ENCODE data around the gene KANK4.
"Not testable (repeated sequence)": the region's sequence is repeated elsewhere in the genome, so short reads cannot be mapped to it uniquely, and the experiment has no call there.

KANK4 gene

DNA sequence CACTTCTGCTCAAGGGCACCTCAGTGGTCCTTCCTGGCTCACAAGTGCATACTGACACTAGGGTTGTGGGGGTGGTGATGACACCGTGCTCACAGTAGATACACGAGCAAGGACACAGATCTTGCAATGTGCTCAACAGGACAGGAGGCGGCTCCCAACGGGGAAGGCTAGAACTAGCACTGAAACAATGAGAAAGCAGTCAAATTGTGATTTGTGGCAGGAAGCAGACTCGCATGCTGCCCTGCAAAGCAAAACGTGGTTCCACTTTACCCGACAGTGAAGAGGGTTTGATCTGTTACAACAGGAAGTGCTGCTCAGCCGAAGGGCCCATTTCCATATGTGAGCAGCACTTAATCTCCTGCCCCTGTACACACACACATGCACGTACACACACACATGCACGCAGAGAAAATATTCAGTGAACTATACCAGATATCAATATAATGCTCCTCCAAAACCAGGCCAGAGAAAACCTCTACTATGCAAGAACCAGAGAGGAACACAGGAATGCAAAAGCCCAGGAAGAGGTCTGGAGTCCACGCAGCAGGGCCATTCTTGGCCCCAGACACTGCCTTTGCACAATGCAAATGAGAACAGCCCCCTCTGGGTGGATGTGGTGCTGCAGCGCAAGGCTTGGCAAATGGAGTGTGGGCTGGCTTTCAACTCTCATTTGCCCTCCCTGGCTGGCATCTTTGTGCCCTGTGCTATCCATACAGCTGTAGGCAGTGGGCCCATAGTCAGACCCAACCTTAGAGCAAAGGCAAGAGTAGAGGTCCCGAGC is 47.1 kb downstream of the KANK4 start:
- DNase-seq (ENCODE audit: low read depth): peak; percentile 25

DNA sequence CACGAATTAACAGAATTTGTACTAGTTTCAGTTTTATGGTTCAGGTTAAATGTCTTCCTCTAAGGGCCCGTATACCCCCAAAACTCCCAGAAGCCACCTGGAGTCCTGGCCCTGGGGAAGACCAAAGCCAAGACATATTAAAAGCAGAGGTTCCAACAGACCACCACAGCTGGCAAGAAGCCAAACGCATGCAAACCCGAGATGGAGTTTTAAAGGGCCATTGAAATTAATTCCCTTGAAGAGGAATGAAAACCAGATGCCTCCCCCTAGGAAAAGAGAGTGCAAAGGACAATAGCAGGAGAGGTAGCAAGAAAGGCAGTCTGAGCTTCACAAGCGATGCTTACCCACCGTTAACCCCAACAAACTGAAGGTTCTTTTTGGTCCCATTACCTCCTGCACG is 48.1 kb downstream of the KANK4 start:
- DNase-seq (ENCODE audit: low read depth): no peak

DNA sequence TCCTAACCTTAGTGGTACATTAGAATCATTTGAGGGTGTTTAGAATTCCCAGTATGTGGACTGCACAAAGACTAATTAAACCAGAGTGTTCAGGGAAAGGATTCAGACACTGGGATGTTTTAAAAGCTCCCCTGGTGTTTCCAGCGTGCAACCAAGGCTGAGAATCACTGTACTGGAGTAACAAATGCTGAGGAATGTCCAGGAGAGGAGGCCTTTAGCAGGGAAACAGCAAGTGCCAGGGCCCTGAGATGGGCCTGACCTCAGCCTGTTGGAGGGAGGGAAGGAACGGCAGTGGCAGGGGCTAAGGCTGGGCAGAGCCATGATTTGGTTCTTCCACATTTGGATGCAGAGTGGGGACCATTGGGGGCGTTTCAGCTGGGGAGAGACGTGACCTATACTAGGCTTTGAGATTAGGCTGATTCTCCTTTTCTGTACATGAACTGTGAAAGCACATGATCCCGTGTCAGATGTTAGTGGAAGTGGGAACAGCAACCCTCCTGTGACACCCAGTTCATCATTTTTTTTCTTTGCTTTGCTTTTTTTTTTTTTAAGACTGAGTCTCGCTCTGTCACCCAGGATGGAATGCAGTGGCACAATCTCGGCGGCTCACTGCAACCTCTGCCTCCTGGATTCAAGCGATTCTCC is 49.3 kb downstream of the KANK4 start:
- DNase-seq (ENCODE audit: low read depth): no peak

DNA sequence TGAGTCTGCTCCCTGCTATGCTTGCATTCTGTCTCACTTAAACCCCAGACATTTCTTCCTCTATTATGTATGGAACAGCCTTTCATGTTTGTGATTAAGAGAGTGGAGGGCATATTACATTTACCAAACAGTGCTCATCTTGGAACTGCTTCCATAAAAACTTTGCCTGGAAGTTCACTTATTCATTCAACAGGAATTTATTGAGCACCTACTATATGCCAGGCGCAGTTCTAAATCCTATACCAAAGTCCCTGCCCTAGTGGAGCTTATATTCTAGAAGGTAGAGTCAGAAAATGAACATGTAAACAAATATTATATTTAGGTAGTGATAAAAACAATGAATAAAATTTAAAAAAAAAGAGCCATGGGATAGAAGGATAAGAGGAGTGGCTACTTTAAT is 49.8 kb downstream of the KANK4 start:
- DNase-seq (ENCODE audit: low read depth): no peak

DNA sequence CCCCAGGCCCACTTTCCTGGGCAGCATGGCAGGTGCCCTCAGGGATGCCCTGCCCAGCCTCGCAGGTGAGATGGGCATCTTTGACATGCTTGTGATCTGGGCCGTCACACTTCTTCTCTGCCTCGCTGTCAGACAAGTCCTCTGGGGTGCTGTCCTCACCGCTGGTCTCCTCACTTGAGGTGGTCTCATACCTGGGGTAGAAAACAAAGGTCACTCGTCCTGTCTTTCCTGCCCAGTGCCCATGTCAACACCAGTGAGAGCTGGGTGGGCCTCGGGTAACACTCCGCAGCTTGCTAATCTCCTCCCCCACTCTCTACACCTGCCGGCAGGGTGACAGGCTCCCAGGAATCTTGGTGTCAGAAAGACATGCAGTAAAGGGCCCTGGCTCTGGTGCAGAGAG is 50.9 kb downstream of the KANK4 start:
- no peak for DNase-seq (ENCODE audit: low read depth)

DNA sequence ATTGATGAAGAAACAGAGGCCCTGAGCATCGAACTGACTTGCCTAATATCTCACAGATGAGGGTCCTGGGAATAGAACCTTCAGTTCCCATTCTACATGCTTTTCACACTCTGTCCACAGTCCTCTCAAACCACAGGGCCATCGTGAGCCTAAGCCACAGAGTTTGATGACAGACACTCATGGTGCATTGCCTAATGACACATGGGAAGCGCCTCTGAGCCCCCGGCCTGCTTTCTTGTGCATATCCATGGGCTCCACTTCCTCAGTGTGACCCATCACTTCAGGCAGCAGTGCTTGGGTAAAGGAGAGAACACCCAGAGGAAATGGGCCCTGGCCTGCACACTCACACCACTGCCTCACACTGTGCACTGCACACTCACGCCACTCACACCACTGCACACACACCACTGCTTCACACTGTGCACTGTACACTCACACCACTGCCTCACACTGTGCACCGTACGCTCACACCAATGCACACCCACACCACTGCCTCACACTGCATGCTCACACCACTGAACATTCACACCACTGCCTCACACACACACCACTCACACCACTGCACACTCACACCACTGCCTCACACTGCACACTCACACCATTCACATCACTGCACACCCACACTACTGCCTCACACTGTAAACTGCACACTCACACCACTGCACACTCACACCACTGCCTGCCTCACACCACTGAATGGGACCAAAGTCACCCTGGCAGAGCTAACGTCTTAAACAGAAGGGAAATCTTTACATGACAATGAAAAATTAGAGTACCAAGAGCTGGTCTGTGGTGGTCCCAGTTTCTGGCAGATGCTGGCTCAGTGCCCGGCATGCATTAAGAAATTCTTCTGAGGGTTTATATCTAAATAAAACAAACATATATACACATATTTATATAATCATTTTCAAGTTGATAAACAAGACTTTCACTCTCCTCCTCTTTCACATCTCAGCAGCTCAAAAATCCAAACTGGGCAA is 53.0 kb downstream of the KANK4 start:
- no peak for DNase-seq (ENCODE audit: low read depth)

DNA sequence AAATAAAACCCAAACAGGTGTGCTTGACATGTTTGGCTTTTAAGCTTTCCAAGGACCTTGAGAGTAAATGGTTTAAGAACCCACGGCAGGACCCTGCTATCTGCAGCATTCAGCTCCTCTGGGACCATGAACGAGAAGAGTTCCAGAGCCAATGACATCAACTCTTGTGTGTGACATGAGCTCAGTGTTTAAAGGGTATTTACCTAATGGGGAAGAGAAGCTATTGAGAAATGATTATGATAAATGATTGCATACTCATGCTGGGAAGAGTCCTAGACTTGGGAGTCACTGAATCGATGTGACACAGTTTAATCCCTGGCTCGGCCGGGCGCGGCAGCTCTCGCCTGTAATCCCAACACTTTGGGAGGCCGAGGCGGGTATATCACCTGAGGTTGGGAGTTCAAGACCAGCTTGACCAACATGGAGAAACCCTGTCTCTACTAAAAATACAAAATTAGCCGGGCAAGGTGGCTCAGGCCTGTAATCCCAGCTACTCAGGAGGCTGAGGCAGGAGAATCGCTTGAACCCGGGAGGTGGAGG is 55.4 kb downstream of the KANK4 start:
- no peak for DNase-seq (ENCODE audit: low read depth)

DNA sequence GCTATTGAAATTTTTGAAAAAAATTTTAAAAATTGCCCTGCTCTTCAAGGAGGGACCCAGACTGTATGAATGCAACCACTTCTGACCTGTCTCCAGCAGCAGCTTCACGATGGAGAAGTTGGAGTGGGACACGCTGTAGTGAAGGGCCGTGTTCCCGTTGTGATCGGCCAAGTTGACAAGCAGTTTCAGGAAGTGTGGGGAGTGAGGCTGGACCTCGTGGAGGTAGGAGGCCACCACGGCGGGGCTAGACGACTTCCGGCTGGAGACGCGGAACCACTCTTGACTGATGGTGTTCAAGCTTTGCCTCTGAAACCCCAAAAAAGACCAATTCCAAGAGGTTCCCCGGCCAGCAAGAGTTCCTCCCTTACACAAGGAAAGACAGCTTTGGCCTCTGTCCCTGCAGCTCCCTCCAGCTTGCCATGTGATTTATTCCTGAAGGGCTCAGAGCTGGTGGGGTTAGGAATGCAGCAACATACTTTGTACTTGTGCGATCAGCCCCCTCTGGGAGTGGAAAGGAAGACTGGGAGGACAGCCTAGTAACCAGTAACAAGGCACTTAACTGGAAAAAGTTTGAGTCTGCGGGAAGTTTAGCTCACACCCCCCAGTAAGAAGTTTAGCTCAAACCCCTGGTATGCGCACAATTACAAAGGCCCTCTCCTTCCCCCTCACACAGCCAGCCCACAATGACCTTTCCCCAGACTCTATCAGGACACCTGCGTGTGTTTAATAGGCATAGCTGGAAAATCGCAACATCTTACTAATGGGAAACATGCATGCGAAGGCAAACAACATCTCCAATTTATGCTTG is 56.0 kb downstream of the KANK4 start:
- no peak for DNase-seq (ENCODE audit: low read depth)

DNA sequence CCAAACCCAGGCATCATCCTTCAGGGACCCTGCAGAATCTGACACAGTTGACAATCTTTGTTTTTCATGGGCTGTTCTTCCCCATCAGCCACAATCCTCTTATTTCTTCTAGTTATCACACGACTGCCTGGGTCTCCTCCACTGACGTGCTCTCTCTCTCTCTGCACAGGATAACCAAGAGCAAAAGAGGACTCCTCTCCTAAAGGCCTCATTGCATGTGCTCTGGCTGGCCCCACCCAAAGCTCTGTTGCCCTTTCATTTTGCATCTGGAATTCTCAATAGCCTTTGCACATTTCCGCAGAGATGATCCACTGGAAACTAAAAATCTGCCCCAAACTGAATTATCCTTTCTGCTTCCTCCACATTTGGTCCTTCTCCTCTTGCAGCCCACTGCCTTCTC is 58.5 kb downstream of the KANK4 start:
- no peak for DNase-seq (ENCODE audit: low read depth)

DNA sequence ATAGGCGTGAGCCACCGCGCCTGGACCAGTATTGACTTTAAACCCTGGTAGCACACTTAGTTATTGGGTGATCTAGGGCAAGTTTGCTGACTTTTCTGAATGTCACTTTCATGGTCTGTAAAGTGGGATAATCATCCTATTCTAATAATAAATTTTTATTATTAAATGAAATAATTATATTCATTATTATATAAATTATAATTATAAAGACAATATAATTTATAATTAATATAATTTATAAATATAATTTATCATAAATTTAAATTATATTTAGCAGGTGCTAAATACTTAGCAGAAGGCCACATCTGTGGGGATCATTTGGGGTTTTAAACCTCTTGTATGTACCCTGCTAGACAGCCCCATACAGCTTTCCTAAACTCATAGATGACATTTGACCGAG is 59.7 kb downstream of the KANK4 start:
- no peak for DNase-seq (ENCODE audit: low read depth)

DNA sequence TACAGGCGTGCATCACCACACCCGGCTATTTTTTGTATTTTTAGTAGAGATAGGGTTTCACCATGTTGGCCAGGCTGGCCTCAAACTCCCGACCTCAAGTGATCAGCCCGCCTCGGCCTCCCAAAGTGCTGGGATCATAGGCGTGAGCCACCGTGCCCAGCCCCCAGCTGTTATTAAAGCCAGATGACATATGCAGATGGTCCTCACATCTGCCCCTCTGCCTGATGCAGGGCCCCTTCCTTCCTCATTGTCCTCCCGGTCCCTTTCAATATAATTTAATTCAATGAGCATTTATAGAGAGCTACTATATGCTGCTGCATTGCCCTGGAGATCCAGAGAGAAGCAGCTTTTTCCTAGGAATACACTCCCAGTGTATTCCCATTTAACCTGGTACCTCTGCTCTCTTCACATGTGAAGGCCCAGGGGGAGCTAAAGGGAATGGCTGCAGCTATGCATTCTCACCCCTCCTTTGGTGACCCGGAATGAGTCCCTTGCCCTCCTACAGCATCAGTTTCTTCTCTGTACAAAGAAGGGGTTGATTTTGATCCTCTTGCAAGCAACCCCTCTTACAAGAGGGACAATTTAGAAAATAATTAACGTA is 69.0 kb downstream of the KANK4 start:
- DNase-seq (ENCODE audit: low read depth): no peak

DNA sequence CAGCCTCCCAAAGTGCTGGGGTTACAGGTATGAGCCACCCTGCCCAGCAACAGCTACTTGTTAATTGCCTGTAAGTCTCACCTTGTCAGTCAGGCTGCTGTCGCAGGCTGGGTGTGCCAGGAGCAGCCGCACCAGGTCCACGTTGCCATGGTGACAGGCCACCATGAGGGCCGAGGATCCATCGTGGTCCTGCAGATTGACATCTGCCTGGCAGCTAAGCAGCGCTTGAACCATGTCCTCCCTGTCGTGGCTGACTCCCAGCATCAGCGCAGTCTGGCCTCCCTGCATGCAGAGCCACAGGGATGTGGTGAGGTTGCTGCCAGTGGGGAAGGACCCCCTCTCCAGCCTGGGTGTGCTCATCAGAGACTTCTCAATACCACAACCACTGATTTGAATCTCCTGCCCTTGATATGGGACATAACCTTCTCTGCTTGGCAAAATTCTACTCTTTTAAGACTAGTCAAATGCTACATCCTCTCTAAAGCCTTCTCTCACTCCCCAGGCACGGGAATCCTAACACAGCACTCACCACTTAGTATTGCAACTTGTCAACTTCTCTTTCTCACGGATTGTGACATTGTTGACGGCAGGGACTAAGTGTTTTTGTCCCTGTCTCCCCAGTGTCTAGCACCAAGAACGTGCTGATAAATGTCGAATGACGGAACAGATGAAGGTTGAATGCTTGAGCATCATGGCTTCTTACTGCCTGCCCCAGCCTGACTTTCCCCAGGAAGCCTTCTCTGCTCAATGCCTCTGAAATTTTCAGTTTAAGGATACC is 71.7 kb downstream of the KANK4 start:
- no peak for DNase-seq (ENCODE audit: low read depth)

DNA sequence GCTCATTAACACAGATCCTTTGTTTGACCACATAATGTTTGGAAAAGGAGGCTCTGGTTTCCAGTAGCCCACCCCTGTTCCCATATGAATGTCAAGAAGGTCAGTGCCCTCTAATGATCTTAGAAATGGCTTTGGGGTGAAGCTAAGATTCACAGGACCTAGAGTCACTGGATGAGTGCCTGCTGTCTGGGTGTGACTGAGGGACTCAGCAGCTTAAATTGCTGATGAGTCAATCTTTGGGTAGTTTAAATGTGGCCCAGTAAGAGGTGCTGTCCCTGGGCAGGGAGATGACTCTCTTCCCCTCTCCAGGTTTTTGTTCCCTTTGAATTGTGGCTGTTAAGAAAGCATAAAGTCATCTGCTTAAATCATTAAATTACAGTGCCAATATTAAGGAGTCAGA is 74.0 kb downstream of the KANK4 start:
- no peak for DNase-seq (ENCODE audit: low read depth)

DNA sequence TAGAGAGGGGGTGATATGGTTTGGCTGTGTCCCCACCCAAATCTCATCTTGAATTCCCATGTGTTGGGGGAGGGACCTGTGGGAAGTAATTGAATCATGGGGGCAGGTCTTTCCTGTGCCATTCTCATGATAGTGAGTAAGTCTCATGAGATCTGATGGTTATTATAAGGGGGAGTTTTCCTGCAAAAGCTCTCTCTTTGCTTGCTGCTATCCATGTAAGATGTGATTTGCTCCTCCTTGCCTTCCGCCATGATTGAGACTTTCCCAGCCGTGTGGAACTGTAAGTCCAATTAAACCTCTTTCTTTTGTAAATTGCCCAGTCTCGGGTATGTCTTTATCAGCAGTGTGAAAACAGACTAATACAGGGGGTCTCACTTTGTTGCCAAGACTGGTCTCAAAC is 74.9 kb downstream of the KANK4 start:
- not testable (repeated sequence) for DNase-seq (ENCODE audit: low read depth)

DNA sequence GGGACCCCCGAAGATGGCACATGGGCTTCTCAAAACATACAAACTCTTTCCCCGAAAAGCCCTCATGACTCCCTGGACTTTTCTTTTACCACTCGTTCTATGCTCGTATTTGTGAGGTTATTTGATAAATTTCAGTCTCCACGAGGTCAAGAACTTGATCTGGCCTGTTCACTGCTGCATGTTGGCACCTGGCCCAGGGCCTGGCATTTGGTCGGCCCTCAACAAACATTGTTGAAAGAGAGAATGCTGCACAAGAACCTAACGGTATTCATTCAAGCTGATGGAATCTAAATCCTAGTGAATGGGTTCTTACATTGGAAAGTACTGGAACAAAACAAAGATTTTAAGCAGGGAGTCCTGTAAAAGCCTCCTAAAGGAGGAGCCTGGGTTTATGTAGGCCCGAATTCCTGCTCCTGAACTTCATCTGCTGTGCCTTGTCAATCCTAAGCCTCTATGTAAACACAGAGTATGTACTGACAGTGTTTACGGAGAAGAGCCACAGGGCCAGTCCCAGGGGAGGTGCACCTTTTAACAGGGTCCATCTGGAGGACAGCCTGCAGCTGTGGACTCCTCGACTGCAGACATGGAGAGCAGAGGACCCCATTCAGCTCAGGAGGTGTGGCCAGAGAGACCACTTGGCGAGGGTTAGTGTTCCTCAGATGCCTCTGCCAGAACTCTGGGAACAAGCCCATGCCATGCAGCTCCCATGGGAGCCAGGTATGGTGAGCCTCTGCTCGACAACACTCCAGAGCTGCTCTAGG is 77.7 kb downstream of the KANK4 start:
- DNase-seq (ENCODE audit: low read depth): no peak

DNA sequence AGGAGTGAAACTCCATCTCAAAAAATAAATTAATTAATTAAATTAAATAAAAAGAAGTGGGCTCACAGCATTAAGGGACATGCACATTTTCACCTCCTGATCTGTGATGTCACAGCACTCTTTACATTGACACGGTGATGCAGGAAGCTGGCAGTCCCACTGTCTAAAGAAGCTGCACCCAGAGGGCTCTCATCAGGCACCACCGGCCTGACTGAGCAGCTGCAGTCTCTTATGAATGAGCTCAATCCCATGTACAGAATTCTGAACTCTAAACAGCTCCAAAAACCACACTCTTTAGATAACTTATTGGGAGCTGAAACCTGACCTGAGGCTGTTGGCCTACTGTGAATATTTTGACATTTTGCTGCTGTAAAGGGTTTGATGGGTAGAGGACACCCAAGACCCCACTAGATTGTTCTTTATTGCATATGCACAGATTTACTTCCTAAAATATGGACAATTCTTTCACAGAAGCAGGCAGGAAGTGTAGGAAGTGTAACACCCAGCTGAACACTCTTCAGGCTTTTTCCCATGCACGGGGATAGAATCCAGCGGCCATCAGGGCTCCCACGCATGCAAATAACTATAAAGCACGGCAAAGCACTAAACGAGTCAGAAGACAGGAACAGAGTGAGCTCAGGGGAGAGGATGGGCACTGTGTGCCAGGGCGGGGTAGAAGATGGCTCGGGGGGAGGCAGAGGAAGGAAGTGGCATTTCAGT is 78.4 kb downstream of the KANK4 start:
- DNase-seq (ENCODE audit: low read depth): no peak

DNA sequence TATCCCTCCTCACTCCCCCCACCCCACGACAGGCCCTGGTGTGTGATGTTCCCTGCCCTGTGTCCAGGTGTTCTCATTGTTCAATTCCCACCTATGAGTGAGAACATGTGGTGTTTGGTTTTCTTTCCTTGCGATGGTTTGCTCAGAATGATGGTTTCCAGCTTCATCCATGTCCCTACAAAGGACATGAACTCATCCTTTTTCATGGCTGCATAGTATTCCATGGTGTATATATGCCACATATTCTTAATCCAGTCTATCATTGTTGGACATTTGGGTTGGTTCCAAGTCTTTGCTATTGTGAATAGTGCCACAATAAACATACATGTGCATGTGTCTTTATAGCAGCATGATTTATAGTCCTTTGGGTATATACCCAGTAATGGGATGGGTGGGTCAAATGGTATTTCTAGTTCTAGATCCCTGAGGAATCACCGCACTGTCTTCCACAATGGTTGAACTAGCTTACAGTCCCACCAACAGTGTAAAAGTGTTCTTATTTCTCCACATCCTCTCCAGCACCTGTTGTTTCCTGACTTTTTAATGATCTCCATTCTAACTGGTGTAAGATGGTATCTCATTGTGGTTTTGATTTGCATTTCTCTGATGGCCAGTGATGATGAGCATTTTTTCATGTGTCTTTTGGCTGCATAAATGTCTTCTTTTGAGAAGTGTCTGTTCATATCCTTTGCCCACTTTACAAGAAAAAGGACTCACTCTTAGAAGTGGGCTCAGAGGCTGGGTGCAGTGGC is 79.4 kb downstream of the KANK4 start:
- DNase-seq (ENCODE audit: low read depth): not testable (repeated sequence)

DNA sequence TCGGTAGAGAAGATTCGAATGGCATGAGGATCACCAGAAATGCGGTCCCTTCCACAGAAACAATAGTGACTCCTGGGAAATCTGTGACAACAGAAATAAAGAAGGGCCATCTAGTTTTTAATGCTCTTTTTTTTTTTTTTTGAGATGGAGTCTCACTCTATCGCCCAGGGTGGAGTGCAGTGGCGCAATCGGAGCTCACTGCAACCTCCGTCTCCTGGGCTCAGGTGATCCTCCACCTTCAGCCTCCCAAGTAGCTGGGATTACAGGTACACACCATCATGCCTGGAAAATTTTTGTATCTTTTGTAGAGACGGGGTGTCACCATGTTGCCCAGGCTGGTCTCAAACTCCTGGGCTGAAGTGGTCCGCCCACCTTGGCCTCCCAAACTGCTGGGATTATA is 80.7 kb downstream of the KANK4 start:
- DNase-seq (ENCODE audit: low read depth): no peak

Data from activated T-cell treated with anti-CD3 and anti-CD28 coated beads for 48 hours (primary cell).